HG03064 (cell line): ENCODE results near the gene CNN2.

ENCODE experiments used
- ATAC-seq: cut with Tn5 transposase; IDR thresholded peaks from one replicate; pipeline ENCODE4 v1.9.1; 2021; ENCODE audit warnings: low read depth; ENCODE audit not compliant: unreplicated experiment

CNN2 gene

GRCh38 chr19:1025960-1026782 lies at the start of gene CNN2:
Gene CNN2 (plus strand): TSS chr19:1026608. CDS start chr19:1026662, 54 bp downstream.
- no peak for ATAC-seq

GRCh38 chr19:977058-977464 lies 49.3 kb upstream of the CNN2 start:
- no peak for ATAC-seq

- no peak for ATAC-seq
Measured at GRCh38 chr19:979318-979741, 47.1 kb upstream of the CNN2 start.

- no peak for ATAC-seq
Measured at GRCh38 chr19:980133-980998, 46.0 kb upstream of the CNN2 start.

GRCh38 chr19:982567-983170 lies 43.7 kb upstream of the CNN2 start:
- no peak for ATAC-seq

- ATAC-seq, result no peak
Measured at GRCh38 chr19:984165-984967, 42.0 kb upstream of the CNN2 start, which contains the start of gene WDR18. Gene WDR18 (plus strand): TSS chr19:984345. CDS start chr19:984354, 9 bp downstream.

GRCh38 chr19:986083-986482 lies 40.3 kb upstream of the CNN2 start:
- no peak for ATAC-seq

GRCh38 chr19:988081-988480 lies 38.3 kb upstream of the CNN2 start:
- ATAC-seq, result no peak

GRCh38 chr19:988510-988909 lies 37.9 kb upstream of the CNN2 start:
- no peak for ATAC-seq

GRCh38 chr19:989381-990081 lies 36.9 kb upstream of the CNN2 start:
- no peak for ATAC-seq

GRCh38 chr19:990119-990571 lies 36.3 kb upstream of the CNN2 start:
- ATAC-seq, result no peak

GRCh38 chr19:990746-991145 lies 35.7 kb upstream of the CNN2 start:
- no peak for ATAC-seq

- no peak for ATAC-seq
Measured at GRCh38 chr19:991174-991931, 35.1 kb upstream of the CNN2 start.

GRCh38 chr19:991932-992669 lies 34.3 kb upstream of the CNN2 start:
- no peak for ATAC-seq

GRCh38 chr19:992670-993055 lies 33.7 kb upstream of the CNN2 start:
- no peak for ATAC-seq

GRCh38 chr19:993361-993830 lies 33.0 kb upstream of the CNN2 start:
- ATAC-seq, result no peak

GRCh38 chr19:993831-994393 lies 32.5 kb upstream of the CNN2 start:
- no peak for ATAC-seq

- no peak for ATAC-seq
Measured at GRCh38 chr19:994516-994915, 31.9 kb upstream of the CNN2 start.
